GM06990 (cell line): Measurements from ENCODE around the gene MAD1L1.

Experiments used
- DNase-seq: peaks from one replicate; pipeline ENCODE4 v3.0.0-alpha.2; 2011; ENCODE audit not compliant: insufficient read length; ENCODE audit errors: extremely low read depth
- H3K27me3 ChIP-seq: replicated peaks from 2 replicates; pipeline ENCODE4 v1.6.0; 2011; ENCODE audit warnings: low read length; ENCODE audit not compliant: control insufficient read depth, insufficient read depth
- H3K36me3 ChIP-seq: 2 replicates; pipeline ENCODE4 v1.5.1; 2011; ENCODE audit warnings: low read length; ENCODE audit not compliant: control insufficient read depth, insufficient read depth
- H3K4me3 ChIP-seq: replicated peaks from 2 replicates; pipeline ENCODE4 v1.5.1; 2011; ENCODE audit warnings: low read depth, mild to moderate bottlenecking, control low read depth, low read length
- TF ChIP-seq, protein P1 (sequence below): IDR thresholded peaks from 2 replicates; pipeline ENCODE4 v1.5.1; 2011; ENCODE audit warnings: low read length, control low read depth, mild to moderate bottlenecking, inconsistent platforms; ENCODE audit not compliant: insufficient read depth, poor library complexity, severe bottlenecking

The MAD1L1 gene

GRCh38 chr7:2110610-2111396 is 121.9 kb downstream of the MAD1L1 start:
- H3K4me3 ChIP-seq: no peak overlapping the region
- H3K27me3 ChIP-seq: no peaks in the 10 kb centered on the region
- no peaks in the 10 kb centered on the region; the same call in none of the 2 replicates for H3K36me3 ChIP-seq
- DNase-seq: no peak
- TF ChIP-seq, protein P1, sequence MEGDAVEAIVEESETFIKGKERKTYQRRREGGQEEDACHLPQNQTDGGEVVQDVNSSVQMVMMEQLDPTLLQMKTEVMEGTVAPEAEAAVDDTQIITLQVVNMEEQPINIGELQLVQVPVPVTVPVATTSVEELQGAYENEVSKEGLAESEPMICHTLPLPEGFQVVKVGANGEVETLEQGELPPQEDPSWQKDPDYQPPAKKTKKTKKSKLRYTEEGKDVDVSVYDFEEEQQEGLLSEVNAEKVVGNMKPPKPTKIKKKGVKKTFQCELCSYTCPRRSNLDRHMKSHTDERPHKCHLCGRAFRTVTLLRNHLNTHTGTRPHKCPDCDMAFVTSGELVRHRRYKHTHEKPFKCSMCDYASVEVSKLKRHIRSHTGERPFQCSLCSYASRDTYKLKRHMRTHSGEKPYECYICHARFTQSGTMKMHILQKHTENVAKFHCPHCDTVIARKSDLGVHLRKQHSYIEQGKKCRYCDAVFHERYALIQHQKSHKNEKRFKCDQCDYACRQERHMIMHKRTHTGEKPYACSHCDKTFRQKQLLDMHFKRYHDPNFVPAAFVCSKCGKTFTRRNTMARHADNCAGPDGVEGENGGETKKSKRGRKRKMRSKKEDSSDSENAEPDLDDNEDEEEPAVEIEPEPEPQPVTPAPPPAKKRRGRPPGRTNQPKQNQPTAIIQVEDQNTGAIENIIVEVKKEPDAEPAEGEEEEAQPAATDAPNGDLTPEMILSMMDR: no peak

DNA sequence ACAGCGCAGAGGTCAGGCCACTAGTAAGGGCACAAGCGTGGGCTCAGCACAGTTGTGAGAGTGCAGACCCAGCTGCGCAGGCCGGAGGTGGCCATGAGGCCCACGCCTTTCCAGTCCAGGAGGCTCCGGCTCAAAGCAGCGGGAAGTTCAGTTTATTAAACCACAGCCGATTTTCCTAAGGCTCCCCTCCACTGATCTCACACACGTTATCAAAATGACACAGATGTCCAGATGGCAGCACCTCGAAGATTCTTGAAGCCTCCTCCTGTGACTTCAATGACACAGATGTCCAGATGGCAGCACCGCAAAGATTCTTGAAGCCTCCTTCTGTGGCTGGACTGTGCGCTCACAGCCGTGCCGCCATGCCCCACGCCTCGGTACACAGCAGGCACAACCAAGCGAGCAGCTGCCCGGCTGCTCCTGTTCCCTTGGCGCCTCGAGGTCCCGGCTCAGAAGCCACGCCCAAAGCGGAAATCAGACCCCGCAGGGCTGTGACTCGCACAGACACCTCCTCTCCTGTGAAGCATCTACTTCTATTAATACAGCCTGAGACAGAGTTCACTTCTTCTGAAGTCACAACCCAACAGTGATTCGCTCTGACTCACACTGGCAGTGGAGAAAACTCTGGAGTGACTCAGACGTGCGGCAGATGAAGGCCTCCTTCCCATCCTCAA is 122.7 kb downstream of the MAD1L1 start:
- TF ChIP-seq, protein P1: no peak
- Histone ChIP-seq H3K36me3 (no peaks in the 10 kb centered on the region; the same call in none of the 2 replicates), H3K4me3 (peak overlapping the region; percentile 5), H3K27me3 (no peaks in the 10 kb centered on the region)
- DNase-seq: peak; percentile 77

DNA sequence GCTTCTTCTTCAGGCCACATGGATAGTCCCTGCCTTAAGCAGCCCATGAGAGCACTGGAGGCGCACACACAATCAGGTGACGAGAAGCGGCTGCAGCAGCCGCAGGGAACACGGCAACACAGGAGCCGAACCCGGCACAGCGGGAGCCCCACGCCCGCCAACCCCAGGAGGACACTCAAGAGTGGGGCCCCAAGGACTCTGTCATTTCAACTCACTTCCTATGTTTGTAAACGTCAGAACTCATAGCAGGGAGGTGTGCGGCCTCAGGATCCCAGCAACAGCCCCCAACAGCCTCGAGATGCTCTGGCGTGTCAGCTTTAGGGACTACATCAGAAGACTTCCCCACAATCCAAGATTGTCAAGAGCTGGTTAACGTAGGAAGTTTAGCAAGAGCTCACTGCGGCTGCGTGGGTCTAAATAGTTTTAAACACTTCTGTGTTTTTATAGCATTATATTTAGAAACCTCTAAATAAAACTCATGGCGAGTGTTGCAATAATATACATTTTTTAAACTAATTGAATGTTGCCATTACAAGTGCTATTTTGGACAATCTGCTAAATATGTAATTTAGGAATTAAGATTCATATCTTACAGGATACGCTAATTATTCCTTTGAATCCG is 123.4 kb downstream of the MAD1L1 start:
- no peak for DNase-seq
- Histone ChIP-seq H3K4me3 (no peak overlapping the region), H3K36me3 (no peaks in the 10 kb centered on the region; the same call in none of the 2 replicates), H3K27me3 (no peaks in the 10 kb centered on the region)
- TF ChIP-seq, protein P1: no peak

DNA sequence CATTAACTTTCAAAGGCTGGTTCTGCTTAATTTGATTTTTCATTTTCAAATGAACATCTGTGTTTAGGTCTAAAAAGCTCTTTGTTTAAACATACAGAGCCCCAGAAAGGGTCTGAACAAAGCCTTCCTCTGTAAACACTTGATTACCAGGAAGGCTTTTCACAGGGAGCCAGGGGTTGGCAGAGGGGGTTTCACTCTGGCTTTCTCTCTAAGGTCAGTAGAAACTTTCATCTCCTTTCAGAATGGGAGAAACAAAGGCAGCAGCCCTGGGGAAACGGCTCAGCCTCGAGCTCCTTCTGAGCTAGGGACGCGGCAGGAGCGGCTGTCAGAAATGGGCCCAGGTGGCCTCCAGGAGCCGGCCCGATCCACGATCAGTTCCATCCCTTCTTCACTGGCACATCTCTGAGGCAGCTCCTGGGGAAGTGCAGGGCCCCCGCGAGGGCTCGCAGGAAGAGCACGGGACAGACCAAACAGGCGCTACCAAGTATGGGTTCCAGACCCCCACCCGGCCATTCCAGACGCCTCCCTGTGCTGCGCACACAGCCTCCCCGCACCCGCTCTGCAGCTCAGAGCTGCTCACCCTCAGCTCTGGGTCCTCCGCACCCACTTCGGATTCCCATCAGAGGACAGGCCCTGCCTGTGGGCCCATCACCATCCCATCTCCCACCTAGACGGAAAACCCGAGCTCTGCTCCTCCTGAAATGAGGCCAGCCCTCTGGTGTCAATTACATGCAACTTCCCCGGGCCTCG is 124.1 kb downstream of the MAD1L1 start:
- DNase-seq: no peak
- TF ChIP-seq, protein P1: no peak
- Histone ChIP-seq H3K4me3 (no peak overlapping the region), H3K36me3 (no peaks in the 10 kb centered on the region; the same call in none of the 2 replicates), H3K27me3 (no peaks in the 10 kb centered on the region)

DNA sequence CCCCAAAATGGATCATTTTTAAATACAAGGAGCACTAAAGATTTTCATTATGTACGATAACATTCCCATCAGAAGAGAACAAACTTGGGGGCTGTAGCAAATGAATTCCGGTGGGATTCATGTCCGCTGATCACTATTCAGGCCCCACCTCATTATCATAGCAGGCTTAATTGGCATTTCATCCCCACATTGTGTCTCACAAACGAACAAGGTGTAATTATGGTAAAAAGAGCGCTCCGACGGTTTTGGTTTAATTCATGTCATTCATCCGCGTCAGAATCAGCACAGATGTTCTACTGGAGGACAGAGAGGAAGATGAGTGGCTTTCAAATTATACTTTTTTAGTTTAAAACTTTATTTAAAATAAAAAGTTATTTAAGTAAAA is 124.7 kb downstream of the MAD1L1 start:
- Histone ChIP-seq H3K27me3 (no peaks in the 10 kb centered on the region), H3K4me3 (no peak overlapping the region), H3K36me3 (no peaks in the 10 kb centered on the region; the same call in none of the 2 replicates)
- no peak for DNase-seq
- TF ChIP-seq, protein P1: no peak
